ENCODE measurements around the gene CACNB3.
"Not testable (repeated sequence)": the region's sequence is repeated elsewhere in the genome, so short reads cannot be mapped to it uniquely, and the experiment has no call there.

Gene CACNB3

GRCh38 chr12:48851883-48852733 is 33.8 kb downstream of the CACNB3 start, which contains the start of gene DDX23:
Gene DDX23 (minus strand): TSS chr12:48852163. CDS start chr12:48845782, 6,381 bp downstream.
- no peak for TF ChIP-seq ZNF274 (IDR thresholded peaks at IDR 0.05; ENCODE audit: low read depth, low read length)

DNA sequence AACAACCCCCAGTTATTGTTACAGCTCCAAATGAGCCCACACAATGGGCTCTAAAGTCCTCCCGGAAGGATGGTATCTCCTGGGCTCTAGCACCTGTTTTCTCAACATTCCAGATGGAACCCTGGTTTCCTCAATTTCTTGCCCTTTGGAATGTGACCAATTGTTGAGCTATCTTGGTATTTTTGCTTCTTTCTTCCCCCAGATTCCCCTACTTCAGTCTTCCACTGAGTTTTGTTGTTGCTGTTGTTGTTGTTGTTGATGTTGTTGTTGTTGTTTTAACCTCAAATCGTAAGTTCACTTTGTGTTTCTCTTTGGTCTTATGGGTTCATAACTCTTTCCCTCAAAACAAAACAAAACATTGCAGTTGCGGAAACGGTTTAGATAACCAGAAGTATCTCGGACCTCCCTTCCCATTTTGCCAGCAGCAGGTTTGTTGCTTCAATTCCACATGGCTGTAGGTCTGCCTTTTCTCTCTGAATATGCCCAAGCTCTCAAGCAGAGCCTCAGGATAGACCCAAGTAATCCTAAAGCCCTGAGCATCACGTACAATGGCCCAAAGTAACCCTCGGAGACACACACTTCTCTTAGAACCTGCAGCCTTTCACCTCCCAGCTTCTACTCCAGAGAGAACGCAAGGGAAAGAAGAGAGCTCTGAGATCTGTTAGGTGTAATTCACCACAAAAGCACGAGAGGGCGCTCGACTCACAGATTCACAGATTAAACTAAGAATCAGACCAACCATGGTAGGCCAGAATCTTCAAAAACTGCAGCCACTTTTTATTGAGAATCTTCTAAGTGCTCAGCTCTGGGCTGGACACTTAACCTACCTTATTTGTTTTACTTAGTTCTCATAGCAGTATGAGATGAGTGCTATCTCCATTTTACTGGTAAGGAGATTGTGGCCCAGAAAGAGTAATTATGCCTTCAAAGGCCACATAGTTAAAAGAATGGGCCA is 34.7 kb downstream of the CACNB3 start:
- H3K4me3 ChIP-seq (ENCODE audit: low read length): peak overlapping the region; percentile 94
- no peak for TF ChIP-seq ZNF274 (IDR thresholded peaks at IDR 0.05; ENCODE audit: low read depth, low read length)

More at GRCh38 chr12:48851883-48852733, 33.8 kb downstream of the CACNB3 start, which contains the start of gene DDX23:
- H3K4me3 ChIP-seq (ENCODE audit: low read length): peak within 1 kb of the TSS; percentile 97

GRCh38 chr12:48854488-48854887 is 36.2 kb downstream of the CACNB3 start:
- H3K4me3 ChIP-seq (ENCODE audit: low read length): no peak overlapping the region
- no peak for TF ChIP-seq ZNF274 (IDR thresholded peaks at IDR 0.05; ENCODE audit: low read depth, low read length)

GRCh38 chr12:48854932-48855331 is 36.6 kb downstream of the CACNB3 start:
- H3K4me3 ChIP-seq (ENCODE audit: low read length): not testable (repeated sequence)

- no peak overlapping the region for H3K4me3 ChIP-seq (ENCODE audit: low read length)
- TF ChIP-seq ZNF274 (IDR thresholded peaks at IDR 0.05; ENCODE audit: low read depth, low read length): no peak
Measured at GRCh38 chr12:48856379-48856778, 38.1 kb downstream of the CACNB3 start.

DNA sequence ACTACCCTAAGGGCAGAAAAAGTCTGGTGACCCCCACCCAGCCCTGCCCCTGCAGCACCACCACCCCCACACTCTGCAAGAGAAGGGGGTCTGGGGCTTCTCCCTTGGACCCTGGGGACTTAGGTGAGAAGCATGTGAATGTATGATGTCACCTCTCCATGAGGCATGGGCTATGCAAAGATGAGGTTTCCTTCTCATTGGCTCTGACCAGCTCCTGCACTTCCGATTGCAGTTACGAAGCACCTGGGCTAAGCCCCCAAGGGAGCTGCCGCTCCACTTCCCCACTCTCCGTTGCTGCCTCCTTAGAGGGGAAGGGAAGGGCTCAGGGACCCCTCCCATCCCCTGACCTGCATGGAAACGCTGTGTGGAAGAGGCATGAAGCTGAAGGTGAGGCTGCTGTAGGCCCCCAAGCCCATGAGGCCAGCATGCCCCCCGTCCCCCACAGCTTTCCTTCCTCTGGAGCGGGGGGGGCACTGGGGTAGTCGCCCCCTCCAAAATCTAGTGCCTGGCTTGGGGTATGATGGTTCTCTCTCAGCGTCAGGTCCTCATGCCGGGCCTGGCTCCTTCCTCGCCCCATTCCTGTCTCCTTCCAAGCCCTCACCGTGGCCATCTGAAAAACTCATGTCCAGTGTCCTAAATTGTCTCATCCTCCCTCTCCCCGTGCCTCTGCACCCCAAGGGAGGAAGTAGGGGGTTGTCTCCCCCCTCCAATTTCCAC is 39.1 kb downstream of the CACNB3 start:
- no peak overlapping the region for H3K4me3 ChIP-seq (ENCODE audit: low read length)
- no peak for TF ChIP-seq ZNF274 (IDR thresholded peaks at IDR 0.05; ENCODE audit: low read depth, low read length)

- TF ChIP-seq ZNF274 (IDR thresholded peaks at IDR 0.05; ENCODE audit: low read depth, low read length): no peak
- no peak overlapping the region for H3K4me3 ChIP-seq (ENCODE audit: low read length)
Measured at GRCh38 chr12:48858043-48858442, 39.7 kb downstream of the CACNB3 start.

GRCh38 chr12:48859607-48860006 is 41.3 kb downstream of the CACNB3 start:
- no peak overlapping the region for H3K4me3 ChIP-seq (ENCODE audit: low read length)
- no peak for TF ChIP-seq ZNF274 (IDR thresholded peaks at IDR 0.05; ENCODE audit: low read depth, low read length)

GRCh38 chr12:48860236-48860635 is 41.9 kb downstream of the CACNB3 start:
- not testable (repeated sequence) for H3K4me3 ChIP-seq (ENCODE audit: low read length)

- no peak for TF ChIP-seq ZNF274 (IDR thresholded peaks at IDR 0.05; ENCODE audit: low read depth, low read length)
Measured at GRCh38 chr12:48861111-48861510, 42.8 kb downstream of the CACNB3 start.

GRCh38 chr12:48862760-48863159 is 44.5 kb downstream of the CACNB3 start:
- no peak overlapping the region for H3K4me3 ChIP-seq (ENCODE audit: low read length)
- no peak for TF ChIP-seq ZNF274 (IDR thresholded peaks at IDR 0.05; ENCODE audit: low read depth, low read length)

More at GRCh38 chr12:48861111-48861510, 42.8 kb downstream of the CACNB3 start:
- no peak overlapping the region for H3K4me3 ChIP-seq (ENCODE audit: low read length)

- no peak for TF ChIP-seq ZNF274 (IDR thresholded peaks at IDR 0.05; ENCODE audit: low read depth, low read length)
- no peak overlapping the region for H3K4me3 ChIP-seq (ENCODE audit: low read length)
Measured at GRCh38 chr12:48863291-48863690, 45.0 kb downstream of the CACNB3 start.

DNA sequence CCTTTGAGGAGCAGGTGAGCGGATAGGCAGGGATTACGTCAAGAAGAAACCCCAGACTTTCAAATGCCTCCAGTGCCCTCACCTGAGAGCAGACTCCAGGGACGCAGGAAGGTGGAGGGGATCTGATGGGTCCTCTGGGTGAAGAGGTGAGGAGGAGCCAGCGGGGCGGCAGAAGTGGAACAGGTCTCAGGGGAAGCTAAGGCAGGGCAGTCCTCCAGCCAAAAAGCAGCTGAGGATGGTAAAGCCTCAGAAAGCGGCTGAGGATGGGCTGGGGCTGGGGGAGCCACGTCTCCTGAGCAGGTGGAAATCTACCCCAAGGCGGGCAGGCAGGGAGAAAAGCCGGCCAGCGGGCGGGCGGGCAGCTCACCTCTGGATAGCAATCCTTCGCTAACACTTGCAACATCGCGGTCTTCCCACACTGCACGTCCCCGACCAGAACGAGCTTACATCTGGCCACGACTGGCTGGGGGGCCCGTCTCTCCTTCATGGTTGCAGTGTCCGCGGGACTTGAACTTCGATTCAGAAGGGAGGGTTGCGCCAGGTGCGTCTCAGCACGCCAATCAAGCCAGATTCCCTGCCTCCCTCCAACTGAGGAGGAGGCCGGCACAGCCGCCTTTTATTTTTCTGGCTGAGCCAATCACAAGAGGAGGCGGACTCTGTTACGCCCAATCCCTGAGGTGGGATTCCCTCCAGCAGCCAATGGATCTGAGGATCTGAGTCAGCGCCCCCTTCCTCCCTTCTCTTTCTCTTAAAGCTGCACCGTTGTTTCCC is 47.2 kb downstream of the CACNB3 start, which contains the start of gene RND1:
Gene RND1 (minus strand): TSS at position 590 of the 771 bp plus-strand sequence. CDS start 103 bp downstream, at position 487.
- no peak for TF ChIP-seq ZNF274 (IDR thresholded peaks at IDR 0.05; ENCODE audit: low read depth, low read length)
- peak within 1 kb of the TSS; percentile 66 for H3K4me3 ChIP-seq (ENCODE audit: low read length)
